MCF 10A (cell line): ENCODE results near the gene SPDYE2. TPM values are rescaled to one million over a fixed set of nuclear protein-coding genes. Genes with fewer than 3 reads are reported as not detected.
"Not testable (repeated sequence)": the region's sequence is repeated elsewhere in the genome, so short reads cannot be mapped to it uniquely, and the experiment has no call there.

ENCODE experiments used
- BruUV-seq: library from RNA; stranded (reverse); fragments of 400-500 nt; replicated peaks from 2 replicates; lab custom pipeline; 2021; lab: Mats Ljungman, UMichigan
- CTCF ChIA-PET: fragments of 300-600 bp; sonication (Branson Sonifier 250); formaldehyde crosslinking; extraction: SDS; loops from one replicate; lab custom pipeline; 2021; ENCODE audit warnings: antibody characterized with exemption, inconsistent platforms; lab: Yijun Ruan, JAX
- POLR2A ChIA-PET: fragments of 300-600, 350-650 bp; sonication (Branson Sonifier 250); formaldehyde crosslinking; extraction: SDS; loops from one replicate; lab custom pipeline; 2020; ENCODE audit warnings: antibody characterized with exemption, inconsistent platforms; lab: Yijun Ruan, JAX
- DNase-seq: peaks from one replicate; pipeline ENCODE4 v3.0.0-alpha.2; 2018; ENCODE audit not compliant: unreplicated experiment
- H3K27ac Mint-ChIP-seq: one replicate; pipeline ENCODE4 v1.8.0; 2022; ENCODE audit warnings: mild to moderate bottlenecking, low read depth, mixed read lengths; ENCODE audit not compliant: unreplicated experiment
- H3K27me3 Mint-ChIP-seq: one replicate; pipeline ENCODE4 v1.8.0; 2022; ENCODE audit warnings: mixed read lengths; ENCODE audit not compliant: insufficient read depth, unreplicated experiment
- H3K36me3 Mint-ChIP-seq: one replicate; pipeline ENCODE4 v1.8.0; 2022; ENCODE audit warnings: mild to moderate bottlenecking, moderate library complexity, mixed read lengths; ENCODE audit not compliant: insufficient read depth, unreplicated experiment
- H3K4me1 Mint-ChIP-seq: one replicate; pipeline ENCODE4 v1.8.0; 2022; ENCODE audit warnings: mixed read lengths; ENCODE audit not compliant: insufficient read depth, unreplicated experiment
- H3K4me3 Mint-ChIP-seq: one replicate; pipeline ENCODE4 v1.8.0; 2022; ENCODE audit warnings: mild to moderate bottlenecking, moderate library complexity, mixed read lengths; ENCODE audit not compliant: unreplicated experiment
- H3K9me3 Mint-ChIP-seq: one replicate; pipeline ENCODE4 v1.8.0; 2022; ENCODE audit warnings: mixed read lengths; ENCODE audit not compliant: unreplicated experiment
- intact Hi-C: fragments of 100-400 bp; cut with micrococcal nuclease; formaldehyde crosslinking; loops from 2 replicates; pipeline ENCODE4 v1.14.1; 2022
- total RNA-seq: library from RNA; stranded (reverse); gene quantifications from 2 replicates; pipeline ENCODE4 v1.2.3, GENCODE V29; 2022

Gene SPDYE2
- total RNA-seq, 1 experiment from 2014 or later: not detected

DNA sequence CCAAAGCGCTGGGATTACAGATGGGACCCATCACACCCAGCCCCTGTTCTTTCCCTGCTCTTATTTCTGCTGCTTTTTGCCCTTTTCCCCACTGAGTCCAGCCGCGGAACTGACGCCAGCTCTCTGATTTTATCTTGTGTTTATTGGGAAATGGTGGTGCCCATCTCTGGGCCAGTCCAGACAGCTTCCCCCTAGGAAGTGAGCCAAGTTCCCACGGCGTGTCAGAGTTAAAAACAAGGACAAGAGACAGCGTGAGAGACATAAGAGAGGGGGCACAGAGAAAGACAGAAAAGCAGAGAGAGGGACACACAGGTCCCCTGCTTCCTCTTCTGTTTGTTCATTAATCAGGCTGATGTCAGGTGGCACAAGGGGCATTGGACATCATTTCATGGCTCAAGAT is 19.4 kb upstream of the SPDYE2 start:
- H3K36me3 Mint-ChIP-seq, H3K4me1 Mint-ChIP-seq, POLR2A ChIA-PET, H3K4me3 Mint-ChIP-seq, H3K9me3 Mint-ChIP-seq, CTCF ChIA-PET, H3K27me3 Mint-ChIP-seq, intact Hi-C loops, DNase-seq, H3K27ac Mint-ChIP-seq, BruUV-seq: not testable (repeated sequence)

DNA sequence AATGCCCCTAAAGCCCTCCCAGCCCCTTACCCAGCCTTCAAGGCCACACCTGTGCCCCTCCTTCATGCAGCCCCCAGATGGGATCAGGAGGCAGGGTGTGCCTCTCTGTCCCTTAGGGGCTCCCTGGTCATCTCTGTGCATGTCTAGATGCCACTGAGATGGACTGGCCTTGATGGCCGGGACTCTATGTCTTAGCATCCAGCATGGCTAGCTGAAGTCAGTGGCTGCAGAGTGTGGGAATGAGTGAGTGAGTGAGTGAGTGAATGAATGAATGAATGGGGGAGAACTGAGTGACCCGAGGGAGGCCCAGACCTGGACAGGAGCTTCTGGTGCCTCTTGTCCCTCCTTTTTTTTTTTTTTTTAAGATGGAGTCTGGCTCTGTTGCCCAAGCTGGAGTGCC is 18.9 kb upstream of the SPDYE2 start:
- not testable (repeated sequence) for H3K4me3 Mint-ChIP-seq

DNA sequence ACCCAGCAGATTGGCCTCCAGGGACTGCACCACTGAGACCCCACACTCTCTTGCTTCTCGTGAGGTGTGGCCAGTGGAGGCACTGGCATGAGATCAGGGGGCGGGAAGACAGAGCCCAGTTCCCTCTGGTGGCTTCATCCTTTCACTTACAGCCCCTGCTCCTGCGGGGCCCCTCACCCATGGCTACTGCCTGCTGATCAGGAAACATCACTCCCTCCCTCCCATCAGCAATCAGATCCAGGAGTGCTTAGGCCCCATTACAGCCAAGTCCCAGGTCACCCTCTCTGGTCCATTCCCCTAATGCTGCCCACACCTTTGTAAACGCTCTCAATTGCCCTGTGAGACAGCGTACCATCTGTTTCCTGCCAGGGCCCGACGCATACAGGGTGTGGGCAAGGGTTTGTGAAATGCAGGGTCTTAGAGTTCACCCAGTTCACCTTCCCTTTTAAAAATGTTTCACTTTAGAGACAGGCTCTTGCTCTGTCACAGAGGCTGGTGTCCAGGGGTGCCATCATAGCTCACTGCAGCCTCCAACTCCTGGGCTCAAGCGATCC is 15.9 kb upstream of the SPDYE2 start:
- intact Hi-C loops, H3K9me3 Mint-ChIP-seq, DNase-seq, H3K27me3 Mint-ChIP-seq, H3K4me3 Mint-ChIP-seq, POLR2A ChIA-PET, BruUV-seq, CTCF ChIA-PET, H3K4me1 Mint-ChIP-seq, H3K36me3 Mint-ChIP-seq, H3K27ac Mint-ChIP-seq: not testable (repeated sequence)

More for the DNA sequence above, 18.9 kb upstream of the SPDYE2 start:
- CTCF ChIA-PET, H3K9me3 Mint-ChIP-seq, H3K36me3 Mint-ChIP-seq, intact Hi-C loops, H3K4me1 Mint-ChIP-seq, BruUV-seq, POLR2A ChIA-PET, DNase-seq, H3K27me3 Mint-ChIP-seq, H3K27ac Mint-ChIP-seq: not testable (repeated sequence)

- H3K4me3 Mint-ChIP-seq, BruUV-seq, POLR2A ChIA-PET, CTCF ChIA-PET, intact Hi-C loops, H3K36me3 Mint-ChIP-seq, H3K4me1 Mint-ChIP-seq, H3K27me3 Mint-ChIP-seq, H3K27ac Mint-ChIP-seq, H3K9me3 Mint-ChIP-seq, DNase-seq: not testable (repeated sequence)
These were observed 10.4 kb upstream of the SPDYE2 start for GRCh38 chr7:102540604-102541003.

DNA sequence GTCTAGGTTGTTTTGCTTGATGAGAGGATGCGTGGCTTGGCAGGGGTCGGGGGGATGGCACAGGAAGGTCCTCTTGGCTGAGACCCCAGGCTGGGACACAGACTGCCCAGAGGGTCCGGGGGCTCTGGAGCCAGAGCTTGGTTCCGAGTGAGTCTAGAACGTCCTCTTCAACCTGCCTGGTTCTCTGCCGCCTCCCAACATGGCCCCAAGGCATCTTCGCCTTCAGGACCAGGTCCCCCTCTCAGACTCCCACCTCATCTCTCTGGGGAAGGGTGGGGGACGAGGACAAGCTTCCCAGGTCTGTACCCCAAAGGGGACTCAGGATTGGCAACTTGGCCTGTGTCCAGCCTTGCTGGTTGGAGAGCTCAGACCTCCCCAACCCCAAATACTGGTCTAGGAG is 8.9 kb upstream of the SPDYE2 start:
- DNase-seq, H3K27ac Mint-ChIP-seq, H3K9me3 Mint-ChIP-seq, intact Hi-C loops, POLR2A ChIA-PET, H3K36me3 Mint-ChIP-seq, H3K4me3 Mint-ChIP-seq, H3K27me3 Mint-ChIP-seq, BruUV-seq, CTCF ChIA-PET, H3K4me1 Mint-ChIP-seq: not testable (repeated sequence)

DNA sequence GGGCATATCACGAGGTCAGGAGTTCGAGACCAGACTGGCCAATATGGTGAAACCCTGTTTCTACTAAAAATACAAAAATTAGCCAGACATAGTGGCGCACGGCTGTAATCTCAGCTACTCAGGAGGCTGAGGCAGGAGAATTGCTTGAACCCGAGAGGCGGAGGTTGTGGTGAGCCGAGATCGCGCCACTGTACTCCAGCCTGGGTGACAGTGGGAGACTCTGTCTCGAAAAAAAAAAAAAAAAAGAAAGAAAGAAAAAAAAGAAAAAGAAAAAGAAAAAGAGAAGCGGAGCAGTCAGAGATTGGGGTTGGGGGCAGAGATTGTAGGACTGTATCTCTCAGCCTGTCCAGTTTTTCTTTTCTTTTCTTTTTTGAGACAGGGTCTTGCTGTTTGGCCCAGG is 8.3 kb upstream of the SPDYE2 start:
- intact Hi-C loops, DNase-seq, H3K36me3 Mint-ChIP-seq, H3K27me3 Mint-ChIP-seq, H3K4me1 Mint-ChIP-seq, POLR2A ChIA-PET, BruUV-seq, CTCF ChIA-PET, H3K9me3 Mint-ChIP-seq, H3K27ac Mint-ChIP-seq, H3K4me3 Mint-ChIP-seq: not testable (repeated sequence)

GRCh38 chr7:102543596-102543995 is 7.4 kb upstream of the SPDYE2 start, which contains the start of gene UPK3BL2:
TSS of gene UPK3BL2 (minus strand) at chr7:102543696. CDS start at chr7:102543636, 60 bp downstream.
- H3K4me3 Mint-ChIP-seq, POLR2A ChIA-PET, CTCF ChIA-PET, H3K4me1 Mint-ChIP-seq, intact Hi-C loops, H3K27me3 Mint-ChIP-seq, H3K9me3 Mint-ChIP-seq, H3K27ac Mint-ChIP-seq, BruUV-seq, DNase-seq, H3K36me3 Mint-ChIP-seq: not testable (repeated sequence)

DNA sequence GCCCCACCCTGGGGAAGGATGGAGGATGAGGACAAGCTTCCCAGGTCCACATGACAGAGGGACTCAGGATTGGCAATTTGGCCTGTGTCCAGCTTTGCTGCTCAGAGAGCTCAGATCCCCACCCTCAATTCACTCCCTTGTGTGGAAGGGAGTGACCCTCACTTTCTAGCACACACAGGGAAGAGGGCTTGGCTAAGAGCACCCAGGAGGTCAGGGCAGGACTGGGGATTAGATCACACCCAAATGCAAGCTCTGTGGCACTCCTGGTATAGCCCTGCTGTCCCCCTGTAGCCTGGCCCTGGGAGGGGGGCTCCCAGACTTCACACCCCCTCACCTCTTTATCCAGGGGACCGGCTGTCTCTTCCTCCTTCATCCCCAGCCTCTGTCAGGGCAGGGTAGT is 6.7 kb upstream of the SPDYE2 start:
- POLR2A ChIA-PET, H3K27ac Mint-ChIP-seq, H3K27me3 Mint-ChIP-seq, DNase-seq, H3K9me3 Mint-ChIP-seq, CTCF ChIA-PET, H3K36me3 Mint-ChIP-seq, H3K4me3 Mint-ChIP-seq, BruUV-seq, intact Hi-C loops, H3K4me1 Mint-ChIP-seq: not testable (repeated sequence)

- H3K4me1 Mint-ChIP-seq, H3K4me3 Mint-ChIP-seq, intact Hi-C loops, H3K27ac Mint-ChIP-seq, CTCF ChIA-PET, H3K36me3 Mint-ChIP-seq, BruUV-seq, POLR2A ChIA-PET, H3K27me3 Mint-ChIP-seq, DNase-seq, H3K9me3 Mint-ChIP-seq: not testable (repeated sequence)
These were observed 5.7 kb upstream of the SPDYE2 start for GRCh38 chr7:102545288-102545687.
